Kidney epithelial cell (primary cell): ENCODE results near the gene CERKL. TPM values are rescaled to one million over a fixed set of nuclear protein-coding genes. Genes with fewer than 3 reads are reported as not detected.

ENCODE experiments used
- DNase-seq: peaks from one replicate; pipeline ENCODE4 v3.0.0-alpha.2; 2010; ENCODE audit warnings: low read depth
- H3K27me3 ChIP-seq: 2 replicates; pipeline ENCODE4 v1.6.0; 2011; ENCODE audit warnings: low read length; ENCODE audit not compliant: control insufficient read depth, insufficient read depth
- H3K36me3 ChIP-seq: 2 replicates; pipeline ENCODE4 v1.5.1; 2011; ENCODE audit warnings: low read length; ENCODE audit not compliant: control insufficient read depth, insufficient read depth
- H3K4me3 ChIP-seq: 2 replicates; pipeline ENCODE4 v1.5.1; 2011; ENCODE audit warnings: low read depth, mild to moderate bottlenecking, control low read depth, low read length
- CTCF ChIP-seq: IDR thresholded peaks from 2 replicates; pipeline ENCODE4 v1.5.1; 2011; ENCODE audit warnings: mild to moderate bottlenecking, moderate library complexity, low read length, control low read depth, inconsistent platforms; ENCODE audit not compliant: insufficient read depth, poor library complexity, severe bottlenecking
- total RNA-seq: library from RNA; depleted of rRNA; stranded (reverse); fragments of >200 nt; gene quantifications from 2 replicates; pipeline ENCODE4 v1.2.3, GENCODE V29; 2015

CERKL gene
- total RNA-seq, 1 donor from 2014 or later, result 0.17 TPM

- TF ChIP-seq CTCF, result no peak
- Histone ChIP-seq H3K36me3 (no peaks in the 10 kb centered on the region), H3K4me3 (no peak overlapping the region), H3K27me3 (no peaks in the 10 kb centered on the region)
- no peak for DNase-seq
These were observed 13.8 kb downstream of the CERKL start for GRCh38 chr2:181643151-181643550.

GRCh38 chr2:181642086-181642485 is 14.8 kb downstream of the CERKL start:
- H3K4me3 ChIP-seq, result no peak overlapping the region
- no peak for TF ChIP-seq CTCF
- no peaks in the 10 kb centered on the region for H3K36me3 ChIP-seq
- H3K27me3 ChIP-seq, result no peaks in the 10 kb centered on the region
- no peak for DNase-seq

- Histone ChIP-seq H3K4me3 (no peak overlapping the region), H3K36me3 (no peaks in the 10 kb centered on the region), H3K27me3 (no peaks in the 10 kb centered on the region)
- TF ChIP-seq CTCF, result no peak
- DNase-seq, result no peak
These were observed 17.2 kb downstream of the CERKL start for GRCh38 chr2:181639686-181640085.

- no peak for TF ChIP-seq CTCF
- Histone ChIP-seq H3K4me3 (no peak overlapping the region), H3K36me3 (no peaks in the 10 kb centered on the region), H3K27me3 (no peaks in the 10 kb centered on the region)
- DNase-seq, result no peak
These were observed 24.0 kb downstream of the CERKL start for GRCh38 chr2:181632733-181633401.

GRCh38 chr2:181628590-181629585 is 28.0 kb downstream of the CERKL start:
- DNase-seq, result no peak
- H3K36me3 ChIP-seq, result no peaks in the 10 kb centered on the region
- no peaks in the 10 kb centered on the region for H3K27me3 ChIP-seq
- no peak overlapping the region for H3K4me3 ChIP-seq
- TF ChIP-seq CTCF, result no peak
